Activated CD8-positive, alpha-beta memory T cell treated with anti-CD3 and anti-CD28 coated beads for 24 hours (primary cell): ENCODE measurements around the gene STPG4.
"Not testable (repeated sequence)": the region's sequence is repeated elsewhere in the genome, so short reads cannot be mapped to it uniquely, and the experiment has no call there.

Experiments
- DNase-seq: peaks from one replicate; pipeline ENCODE4 v3.0.0-alpha.2; 2020

Gene STPG4, protein sequence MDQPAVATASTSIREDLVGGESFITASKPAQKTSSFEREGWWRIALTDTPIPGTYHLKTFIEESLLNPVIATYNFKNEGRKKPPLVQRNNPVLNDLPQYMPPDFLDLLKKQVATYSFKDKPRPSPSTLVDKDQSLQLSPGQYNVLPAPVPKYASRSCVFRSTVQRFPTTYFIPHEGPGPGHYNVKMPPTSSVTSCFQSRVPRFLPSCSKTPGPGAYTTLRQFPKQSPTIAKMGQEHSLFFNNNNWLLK

DNA sequence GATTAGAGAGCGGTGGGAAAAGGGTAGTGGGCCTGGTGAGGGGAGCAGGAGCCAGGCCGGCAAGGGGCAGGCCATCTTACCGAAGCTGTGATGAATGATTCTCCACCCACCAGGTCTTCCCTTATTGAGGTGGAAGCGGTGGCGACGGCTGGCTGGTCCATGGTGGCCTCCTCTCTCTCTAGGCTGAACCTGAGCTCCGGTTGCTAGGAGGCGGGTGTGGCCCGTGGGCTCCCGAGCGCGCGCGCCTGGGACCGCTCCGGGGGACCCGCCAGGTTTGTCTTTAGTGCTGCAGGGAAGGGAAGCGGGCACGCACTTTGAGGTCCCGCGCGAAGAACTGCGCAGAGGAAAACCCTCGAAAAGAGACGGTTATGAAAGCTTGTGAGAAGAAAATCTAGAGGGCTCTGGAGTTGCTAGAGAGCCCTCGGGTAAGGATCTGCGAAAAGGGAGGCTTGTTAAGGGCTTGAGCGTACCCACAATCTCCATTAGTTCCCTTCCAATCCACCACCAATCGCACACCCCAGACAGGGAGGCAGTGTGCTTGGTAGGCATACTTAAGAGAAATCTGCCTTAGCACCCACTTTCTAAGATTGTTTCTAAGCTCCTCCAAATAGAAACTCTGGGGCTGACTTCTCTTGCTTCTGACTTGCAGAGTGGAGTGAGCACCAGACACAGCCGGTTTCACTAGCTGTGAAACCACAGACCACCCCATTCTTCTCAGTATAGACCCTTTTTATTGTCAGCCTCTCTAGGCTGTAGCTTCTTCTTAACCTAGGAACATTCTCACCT, at the start of gene STPG4:
Gene STPG4, minus strand, starts transcription at position 218 of the 786 bp plus-strand sequence. Its CDS starts 57 bp downstream, at position 161.
- DNase-seq = no peak

GRCh38 chr2:47204691-47205090, 49.6 kb upstream of the STPG4 start:
- DNase-seq = no peak

GRCh38 chr2:47203995-47204394, 48.9 kb upstream of the STPG4 start:
- no peak for DNase-seq

GRCh38 chr2:47201224-47201623, 46.1 kb upstream of the STPG4 start:
- no peak for DNase-seq

DNA sequence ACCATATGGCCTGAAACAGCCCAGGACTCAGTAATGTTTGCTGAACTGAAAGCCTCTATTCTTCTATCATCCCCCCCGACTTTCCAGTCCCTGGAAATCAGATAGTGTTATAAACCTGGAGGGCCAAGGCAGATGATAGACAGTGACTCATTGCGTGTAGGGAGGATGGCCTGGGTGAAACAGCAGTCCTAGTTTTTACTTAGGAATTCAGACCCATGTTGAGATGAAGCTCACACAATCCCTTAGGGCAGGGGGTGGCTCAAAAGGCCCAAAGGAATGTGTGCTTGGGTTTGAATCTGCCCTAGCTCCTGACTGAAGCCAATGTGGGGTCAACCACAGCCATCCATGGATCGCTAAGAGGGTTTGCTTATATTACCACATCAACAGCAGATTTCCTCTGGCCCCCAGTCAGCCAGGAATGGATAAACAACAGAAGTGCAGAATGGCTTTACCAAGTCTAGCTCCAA, 43.9 kb upstream of the STPG4 start:
- DNase-seq = no peak

DNA sequence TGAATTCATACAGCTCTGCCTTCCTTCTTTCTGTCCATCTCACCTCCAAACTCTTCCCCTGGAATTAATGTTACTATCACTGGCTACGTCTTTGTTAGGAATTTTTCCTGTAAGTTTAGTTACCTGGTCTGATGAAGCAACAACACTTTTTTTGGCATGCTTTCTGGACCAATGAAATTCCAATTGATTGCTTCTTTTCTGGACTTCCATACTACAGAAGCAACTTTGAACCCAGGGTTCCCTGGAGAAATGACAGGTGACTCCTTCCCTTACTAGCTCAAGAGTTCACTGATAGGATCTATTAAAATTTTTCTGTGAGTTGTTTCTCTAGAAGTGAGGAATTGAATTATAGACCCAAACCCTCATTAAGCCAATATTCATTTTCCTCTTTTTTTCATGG, 41.4 kb upstream of the STPG4 start:
- DNase-seq = no peak

- no peak for DNase-seq
Measured at GRCh38 chr2:47196046-47196445, 40.9 kb upstream of the STPG4 start.

GRCh38 chr2:47195148-47195547, 40.0 kb upstream of the STPG4 start:
- no peak for DNase-seq

DNA sequence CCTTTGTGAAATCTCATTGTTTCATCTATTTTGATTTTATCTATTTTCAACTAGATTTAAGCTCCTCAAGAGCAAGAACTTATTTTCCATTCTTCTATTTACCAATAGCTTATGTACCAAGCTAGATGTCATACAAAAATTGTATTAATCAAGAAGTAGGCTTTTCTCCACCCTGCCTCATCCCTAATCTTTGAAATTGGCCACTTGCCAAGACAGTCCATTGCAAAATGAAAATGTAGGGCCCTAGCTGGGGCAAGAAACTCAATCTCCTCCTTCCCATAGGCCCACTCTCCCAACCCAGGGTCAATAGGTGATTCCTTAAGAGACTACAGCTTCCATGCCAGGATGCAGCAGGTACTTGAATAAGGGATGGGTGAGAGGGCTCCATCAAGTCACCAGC, 39.3 kb upstream of the STPG4 start:
- DNase-seq = no peak

- DNase-seq = no peak
Measured at GRCh38 chr2:47193607-47194006, 38.5 kb upstream of the STPG4 start.

DNA sequence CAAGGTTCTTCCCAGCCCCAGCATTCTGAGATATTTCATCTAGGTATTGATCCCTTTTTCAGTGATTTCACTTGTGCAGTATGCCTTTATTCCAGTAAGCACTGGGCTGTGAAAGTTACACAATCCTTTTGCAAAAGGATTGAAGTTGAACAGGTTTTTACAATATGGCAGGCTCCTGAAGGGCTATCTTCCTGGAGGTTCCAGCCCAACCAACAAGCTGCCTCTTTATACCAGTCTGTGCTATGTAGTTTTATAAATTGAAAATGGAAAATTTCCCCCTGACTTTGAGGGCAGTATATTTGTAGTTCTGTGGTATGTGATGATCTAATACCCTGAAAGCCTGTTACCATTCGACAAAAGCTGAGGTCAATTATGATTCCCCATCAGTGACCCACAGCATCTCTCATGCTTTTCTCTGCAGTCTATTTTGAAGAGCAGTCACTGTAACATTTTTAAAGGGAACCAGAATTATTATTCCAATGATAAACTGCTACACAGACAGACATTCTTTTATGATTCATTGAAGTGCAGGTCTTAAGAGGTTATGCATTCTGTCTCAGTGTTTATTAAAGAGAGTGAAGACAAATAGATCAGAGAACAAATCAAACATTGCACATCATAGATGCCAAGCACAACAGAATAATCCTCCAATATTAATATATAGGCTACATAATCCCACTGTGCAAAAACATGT, 35.2 kb upstream of the STPG4 start:
- DNase-seq = no peak

DNA sequence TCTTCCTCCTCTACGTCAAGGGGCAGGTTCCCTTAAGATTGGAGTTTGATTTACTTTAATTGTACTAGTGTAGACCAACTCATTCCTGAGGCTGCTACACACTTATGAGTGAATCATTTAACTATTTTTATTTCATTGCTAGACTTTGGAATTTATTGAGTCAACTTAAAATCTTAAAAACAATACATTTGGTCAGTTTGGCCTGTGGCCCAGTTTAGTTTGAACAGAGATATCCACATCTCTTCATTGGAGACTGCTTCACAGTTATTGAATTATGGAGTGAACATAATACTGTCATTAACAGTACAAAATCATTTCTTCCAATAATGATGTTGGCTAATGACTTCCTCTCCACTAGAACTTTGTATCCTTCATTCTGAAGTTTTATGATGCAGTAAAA, 34.5 kb upstream of the STPG4 start:
- no peak for DNase-seq

DNA sequence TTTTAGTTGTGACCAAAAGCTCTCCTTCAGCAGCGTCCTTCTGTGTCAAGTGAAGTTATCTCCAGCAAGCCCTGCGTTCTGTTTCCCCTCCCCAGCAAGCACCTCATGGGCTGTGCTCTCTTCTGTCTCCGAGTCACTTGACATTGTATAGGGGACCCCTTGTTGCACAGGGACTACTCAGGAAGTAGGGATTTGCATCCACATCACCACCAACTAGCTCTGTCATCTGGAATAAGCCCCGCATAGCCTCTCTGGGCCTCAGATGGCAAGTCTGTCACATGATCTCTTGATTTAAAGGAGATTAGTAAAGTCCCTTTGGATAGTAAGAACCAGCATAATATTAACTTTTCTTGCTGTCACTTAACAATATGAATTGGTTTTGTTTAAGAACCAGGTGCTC, 32.0 kb upstream of the STPG4 start:
- DNase-seq = no peak

- DNase-seq = no peak
Measured at GRCh38 chr2:47186351-47186750, 31.2 kb upstream of the STPG4 start.

DNA sequence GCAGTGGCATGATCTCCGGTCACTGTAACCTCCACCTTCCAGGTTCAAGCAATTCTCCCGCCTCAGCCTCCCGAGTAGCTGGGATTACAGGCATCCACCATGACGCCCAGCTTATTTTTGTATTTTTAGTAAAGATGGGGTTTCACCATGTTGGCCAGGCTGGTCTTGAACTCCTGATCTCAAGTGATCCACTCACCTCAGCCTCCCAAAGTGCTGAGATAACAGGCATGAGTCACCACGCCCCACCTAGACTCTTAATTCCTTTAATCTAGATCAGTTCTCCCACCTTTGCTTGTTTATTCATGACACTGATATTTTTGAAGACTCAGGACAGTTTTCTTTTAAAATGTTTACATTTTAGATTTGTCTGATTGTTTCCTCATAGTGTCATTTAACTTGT, 30.0 kb upstream of the STPG4 start:
- not testable (repeated sequence) for DNase-seq

DNA sequence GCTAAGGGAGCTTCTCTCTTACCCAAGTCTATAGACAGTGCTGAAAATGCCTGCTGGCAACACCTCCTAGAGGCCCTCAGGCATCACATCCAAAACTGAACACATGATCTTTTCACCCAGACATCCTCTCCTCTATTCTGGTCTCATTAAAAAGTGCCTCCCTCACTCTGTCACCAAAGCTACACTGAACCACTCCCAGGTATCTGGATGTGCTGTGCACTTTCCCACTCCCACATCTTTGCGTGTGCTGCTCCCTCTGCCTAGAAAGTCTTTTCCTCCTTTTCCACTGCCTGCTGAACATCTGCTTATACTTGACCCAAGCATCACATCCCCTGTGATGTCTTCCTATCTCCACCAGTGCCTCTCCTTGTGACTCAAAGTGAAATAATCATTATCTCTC, 26.1 kb upstream of the STPG4 start:
- DNase-seq = no peak

DNA sequence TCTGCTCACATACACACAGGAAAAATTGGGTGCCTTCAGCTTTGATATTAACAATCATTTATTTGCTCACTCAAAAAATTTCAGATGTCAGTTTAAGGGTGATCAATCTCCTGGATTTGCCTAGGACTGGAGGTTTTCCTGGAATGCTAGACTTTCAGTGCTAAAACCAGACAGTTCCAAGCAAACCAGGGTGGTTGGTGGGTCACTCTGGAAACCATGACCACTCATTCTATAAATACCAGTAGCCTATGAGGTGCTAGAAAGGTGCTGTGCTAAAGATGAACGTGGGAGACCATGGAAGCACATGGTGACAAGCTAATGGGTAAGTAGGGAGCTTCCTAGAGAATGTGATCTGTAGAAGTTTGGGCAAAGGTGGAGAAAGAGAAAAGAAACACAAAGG, 25.4 kb upstream of the STPG4 start:
- no peak for DNase-seq

GRCh38 chr2:47179388-47179787, 24.3 kb upstream of the STPG4 start:
- DNase-seq = no peak

GRCh38 chr2:47178341-47178740, 23.2 kb upstream of the STPG4 start:
- no peak for DNase-seq

GRCh38 chr2:47177043-47177565, 22.0 kb upstream of the STPG4 start:
- no peak for DNase-seq

GRCh38 chr2:47174733-47175361, 19.7 kb upstream of the STPG4 start:
- DNase-seq = no peak

GRCh38 chr2:47173986-47174732, 19.1 kb upstream of the STPG4 start:
- no peak for DNase-seq
